Stimulated activated naive B cell treated with anti-CD40 and anti-IgM and Interleukin-4, amounts not matched to agents 10 μg/mL and 1 μg/mL and 100 μg/mL, for 72 hours (primary cell): Measurements from ENCODE around the gene VSX2.
"Not testable (repeated sequence)": the region's sequence is repeated elsewhere in the genome, so short reads cannot be mapped to it uniquely, and the experiment has no call there.

ENCODE experiments used
- ATAC-seq, 2 donors: fragments of 150-1000 bp; cut with Tn5 transposase; replicated peaks; 2 replicates each; pipeline ENCODE4 v1.10.0; 2021; ENCODE audit warnings: moderate library complexity in 1 of 2
- DNase-seq: peaks from one replicate; pipeline ENCODE4 v3.0.0; 2021
- H3K27ac Mint-ChIP-seq: one replicate; pipeline ENCODE4 v1.8.0; 2022; ENCODE audit warnings: mild to moderate bottlenecking, mixed read lengths
- H3K27me3 Mint-ChIP-seq, 2 donors: one replicate each; pipeline ENCODE4 v1.8.0; 2022; ENCODE audit warnings: mixed read lengths in 2 of 2
- H3K36me3 Mint-ChIP-seq, 2 donors: one replicate each; pipeline ENCODE4 v1.8.0; 2022; ENCODE audit warnings: mixed read lengths in 2 of 2, mild to moderate bottlenecking in 1 of 2
- H3K4me1 Mint-ChIP-seq, 2 donors: one replicate each; pipeline ENCODE4 v1.8.0; 2022; ENCODE audit warnings: mixed read lengths in 2 of 2, mild to moderate bottlenecking in 1 of 2
- H3K4me3 Mint-ChIP-seq, 2 donors: one replicate each; pipeline ENCODE4 v1.8.0; 2022; ENCODE audit warnings: mild to moderate bottlenecking in 2 of 2, mixed read lengths in 2 of 2, moderate library complexity in 1 of 2
- H3K9me3 Mint-ChIP-seq, 2 donors: one replicate each; pipeline ENCODE4 v1.8.0; 2022; ENCODE audit warnings: mixed read lengths in 2 of 2, mild to moderate bottlenecking in 1 of 2

VSX2 gene

DNA sequence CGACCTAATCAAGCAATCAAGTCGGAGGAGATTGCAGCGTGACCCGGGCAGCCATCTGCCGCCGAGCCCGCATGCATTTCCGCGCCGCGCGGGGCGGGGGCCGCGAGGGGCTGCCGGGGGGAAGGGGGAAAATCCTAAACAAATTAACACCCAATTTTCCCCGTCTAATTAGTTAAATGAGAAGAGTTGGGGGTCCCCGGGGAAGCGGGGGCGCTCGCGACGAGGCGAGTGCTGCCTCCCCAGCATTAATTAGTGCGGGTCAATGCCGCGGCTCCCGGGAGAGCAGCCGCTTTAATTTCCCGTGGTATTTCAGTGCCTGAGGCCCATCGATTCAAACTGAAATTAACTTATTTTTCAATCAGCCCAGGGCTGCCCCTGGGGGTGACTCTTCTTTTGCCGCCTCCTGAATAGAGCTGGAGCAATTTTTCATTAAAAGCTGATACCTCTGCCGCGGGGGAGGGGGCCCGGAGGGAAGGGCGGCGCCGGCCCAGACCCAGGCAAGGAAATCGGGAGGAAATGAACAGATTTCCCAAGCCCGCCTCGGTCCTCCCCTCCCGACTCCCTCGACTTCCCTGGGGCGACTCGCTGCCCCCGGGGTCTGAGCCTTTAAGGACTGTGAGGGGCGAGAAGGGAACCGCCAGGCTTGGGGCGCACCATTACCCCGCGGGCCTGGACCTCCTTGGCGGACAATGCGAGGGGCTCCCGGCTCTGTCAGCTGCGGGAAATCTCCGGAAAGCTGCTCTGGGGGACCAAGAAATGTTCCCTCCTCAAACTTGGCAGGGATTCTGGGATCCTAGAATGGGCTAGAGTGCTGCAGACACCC lies 18.9 kb downstream of the VSX2 start:
- no peaks in the 10 kb centered on the region for H3K9me3 Mint-ChIP-seq
- ATAC-seq (peak in 1 of 2 donors; percentile 5), DNase-seq (no peak)
- H3K27ac Mint-ChIP-seq = peak overlapping the region; percentile 42
- peaks cover 18 to 23% of the 10 kb centered on the region in 2 donors for H3K27me3 Mint-ChIP-seq
- peaks cover 3 to 8% of the 10 kb centered on the region in 2 donors for H3K4me1 Mint-ChIP-seq
- peak overlapping the region; percentile 78 to 85 for H3K4me3 Mint-ChIP-seq
- no peaks in the 10 kb centered on the region for H3K36me3 Mint-ChIP-seq

DNA sequence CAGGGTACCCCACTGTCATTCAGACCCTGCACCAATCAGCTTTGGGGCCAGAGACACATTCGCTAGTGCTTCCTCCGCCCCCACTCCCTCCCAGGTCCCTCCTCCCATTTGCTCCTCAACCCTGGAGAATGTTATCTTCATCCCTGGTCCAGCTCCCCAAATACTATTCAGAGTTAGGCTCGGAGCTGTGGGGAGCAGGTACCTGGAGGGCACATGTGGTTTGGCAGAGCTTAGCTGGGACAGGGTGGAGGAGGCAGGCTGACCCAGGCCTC lies 19.5 kb downstream of the VSX2 start:
- H3K4me3 Mint-ChIP-seq = peak overlapping the region in 1 of 2 donors; percentile 21
- ATAC-seq (no peak), DNase-seq (no peak)
- peaks cover 3 to 8% of the 10 kb centered on the region in 2 donors for H3K4me1 Mint-ChIP-seq
- H3K27me3 Mint-ChIP-seq = peaks cover 22 to 23% of the 10 kb centered on the region in 2 donors
- no peak overlapping the region for H3K27ac Mint-ChIP-seq
- H3K9me3 Mint-ChIP-seq = no peaks in the 10 kb centered on the region
- H3K36me3 Mint-ChIP-seq = no peaks in the 10 kb centered on the region

DNA sequence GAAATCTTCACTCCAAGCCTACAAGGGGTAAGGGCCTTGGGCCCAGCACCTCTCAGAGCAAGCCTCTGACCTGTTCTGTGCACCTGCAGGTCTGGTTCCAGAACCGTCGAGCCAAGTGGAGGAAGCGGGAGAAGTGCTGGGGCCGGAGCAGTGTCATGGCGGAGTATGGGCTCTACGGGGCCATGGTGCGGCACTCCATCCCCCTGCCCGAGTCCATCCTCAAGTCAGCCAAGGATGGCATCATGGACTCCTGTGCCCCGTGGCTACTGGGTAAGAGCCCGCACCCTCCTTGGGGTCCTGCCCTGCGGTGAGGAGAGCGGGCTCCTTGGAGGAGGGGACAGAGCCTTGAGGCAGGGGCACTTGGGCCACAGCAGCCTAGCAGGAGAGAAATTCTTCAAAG lies 20.3 kb downstream of the VSX2 start:
- Mint-ChIP-seq H3K27me3 (peaks cover 18% of the 10 kb centered on the region in 2 donors), H3K9me3 (no peaks in the 10 kb centered on the region), H3K4me3 (no peak overlapping the region), H3K27ac (no peak overlapping the region), H3K4me1 (peaks cover 3 to 8% of the 10 kb centered on the region in 2 donors), H3K36me3 (no peaks in the 10 kb centered on the region)
- DNase-seq (no peak), ATAC-seq (no peak)

DNA sequence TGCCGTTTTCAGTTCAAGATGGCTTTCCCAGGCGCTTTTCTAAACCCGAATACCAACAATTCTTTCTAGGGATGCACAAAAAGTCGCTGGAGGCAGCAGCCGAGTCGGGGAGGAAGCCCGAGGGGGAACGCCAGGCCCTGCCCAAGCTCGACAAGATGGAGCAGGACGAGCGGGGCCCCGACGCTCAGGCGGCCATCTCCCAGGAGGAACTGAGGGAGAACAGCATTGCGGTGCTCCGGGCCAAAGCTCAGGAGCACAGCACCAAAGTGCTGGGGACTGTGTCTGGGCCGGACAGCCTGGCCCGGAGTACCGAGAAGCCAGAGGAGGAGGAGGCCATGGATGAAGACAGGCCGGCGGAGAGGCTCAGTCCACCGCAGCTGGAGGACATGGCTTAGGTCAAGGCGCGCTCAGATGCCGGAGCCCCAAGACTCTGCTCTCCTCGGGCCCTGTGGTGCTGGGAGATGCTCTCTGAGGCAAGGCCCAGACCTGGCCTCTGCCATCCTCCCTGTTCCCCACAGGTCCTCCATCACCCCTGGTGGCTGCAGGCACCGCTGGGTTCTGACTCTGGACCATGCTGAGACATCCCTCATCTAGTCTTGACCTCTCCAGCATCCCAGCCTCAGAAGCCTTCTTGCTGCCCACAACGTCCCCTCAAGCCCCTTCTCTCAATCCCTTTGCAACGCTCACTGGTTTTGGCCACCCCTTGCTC lies 21.4 kb downstream of the VSX2 start:
- Mint-ChIP-seq H3K9me3 (no peaks in the 10 kb centered on the region), H3K27me3 (peaks cover 18 to 21% of the 10 kb centered on the region in 2 donors), H3K27ac (no peak overlapping the region), H3K36me3 (no peaks in the 10 kb centered on the region), H3K4me1 (peaks cover 3 to 8% of the 10 kb centered on the region in 2 donors), H3K4me3 (no peak overlapping the region)
- no peak for ATAC-seq
- DNase-seq = no peak

DNA sequence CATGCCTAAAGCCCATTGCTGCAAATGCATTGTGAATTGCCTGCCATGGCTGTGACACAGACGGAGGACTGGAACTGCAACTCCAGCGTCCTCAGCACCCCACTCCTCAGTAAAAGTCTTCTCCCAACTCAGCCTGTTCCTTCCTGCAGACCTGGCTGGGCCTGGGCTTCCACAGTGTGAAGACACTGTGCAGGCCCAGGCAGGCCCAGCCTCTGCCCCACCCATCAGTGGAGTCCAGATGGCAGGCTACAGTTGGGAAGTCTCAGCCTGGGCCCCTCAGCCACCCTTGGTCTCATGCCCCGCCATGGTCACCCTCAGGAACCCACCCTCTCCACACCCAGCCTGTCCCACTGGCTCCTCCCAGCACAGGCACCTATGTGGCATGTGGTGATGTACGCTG lies 22.0 kb downstream of the VSX2 start:
- Mint-ChIP-seq H3K9me3 (no peaks in the 10 kb centered on the region), H3K27ac (no peak overlapping the region), H3K4me1 (peaks cover 3 to 8% of the 10 kb centered on the region in 2 donors), H3K27me3 (peaks cover 18 to 25% of the 10 kb centered on the region in 2 donors), H3K36me3 (no peaks in the 10 kb centered on the region), H3K4me3 (no peak overlapping the region)
- DNase-seq (no peak), ATAC-seq (no peak)

DNA sequence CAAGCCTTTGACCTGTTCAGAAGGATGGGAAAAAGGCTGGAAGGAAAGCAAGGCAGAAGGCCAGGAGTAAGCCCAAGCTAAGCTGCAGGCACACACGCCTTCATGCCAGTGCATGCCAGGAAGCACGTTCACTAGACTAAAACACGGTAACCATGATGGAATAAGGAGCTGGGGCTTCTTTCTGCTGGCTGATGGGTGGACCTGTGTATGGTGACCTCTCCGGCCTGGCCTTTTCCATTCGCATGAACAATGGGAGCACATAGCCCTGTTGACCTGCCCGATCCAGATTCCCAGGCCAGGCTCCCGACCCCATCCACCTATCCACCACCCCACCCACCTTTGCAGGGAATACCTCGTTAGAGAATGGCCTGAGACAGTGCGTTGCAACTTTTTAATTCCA lies 22.8 kb downstream of the VSX2 start:
- H3K36me3 Mint-ChIP-seq = no peaks in the 10 kb centered on the region
- H3K4me3 Mint-ChIP-seq = no peak overlapping the region
- no peaks in the 10 kb centered on the region for H3K9me3 Mint-ChIP-seq

DNA sequence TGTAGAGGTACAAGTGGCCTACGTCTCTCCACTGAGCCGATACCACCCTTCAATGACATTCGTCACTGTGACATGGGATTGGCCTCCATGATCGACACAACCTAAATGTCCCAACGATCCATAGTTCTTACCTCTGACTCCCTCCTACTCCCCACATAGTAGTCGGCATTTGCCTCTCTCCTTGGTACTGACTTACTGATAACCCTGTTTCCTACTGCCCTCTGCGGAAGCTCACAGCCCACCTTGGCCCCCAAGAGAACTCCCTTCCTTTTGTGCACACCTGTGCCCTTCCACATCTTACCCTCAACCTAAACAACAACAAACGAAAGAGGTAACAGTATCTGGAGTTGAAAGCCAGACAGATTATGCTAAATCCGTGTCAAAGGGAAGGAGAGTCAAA lies 23.9 kb downstream of the VSX2 start:
- no peak for ATAC-seq
- Mint-ChIP-seq H3K4me3 (no peak overlapping the region), H3K4me1 (no peaks in the 10 kb centered on the region), H3K27me3 (peaks cover 18 to 22% of the 10 kb centered on the region in 2 donors), H3K36me3 (no peaks in the 10 kb centered on the region), H3K27ac (no peak overlapping the region), H3K9me3 (no peaks in the 10 kb centered on the region)
- no peak for DNase-seq

More for the DNA sequence above, 22.8 kb downstream of the VSX2 start:
- H3K27me3 Mint-ChIP-seq = peaks cover 18 to 22% of the 10 kb centered on the region in 2 donors
- peaks cover under 1 to 3% of the 10 kb centered on the region in 2 donors for H3K4me1 Mint-ChIP-seq
- ATAC-seq (no peak), DNase-seq (no peak)
- no peak overlapping the region for H3K27ac Mint-ChIP-seq

DNA sequence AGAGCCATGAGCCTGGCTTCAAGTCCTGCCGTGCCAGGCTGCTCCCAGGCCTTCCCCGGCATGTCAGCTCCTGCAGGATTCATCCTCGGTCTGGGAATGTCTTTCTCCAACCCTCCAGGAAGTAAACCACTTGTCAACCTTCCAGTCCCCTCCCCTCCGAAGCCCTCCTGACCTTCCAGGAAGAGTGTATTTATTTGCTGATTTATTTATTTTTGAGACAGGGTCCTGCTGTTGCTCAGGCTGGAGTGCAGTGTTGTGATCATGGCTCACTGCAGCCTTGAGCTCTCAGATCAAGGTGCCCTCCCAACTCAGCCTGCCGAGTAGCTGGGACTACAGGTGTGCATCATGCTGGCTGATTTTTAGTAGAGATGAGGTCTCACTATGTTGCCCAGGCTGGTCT lies 24.7 kb downstream of the VSX2 start:
- Mint-ChIP-seq H3K27ac (no peak overlapping the region), H3K9me3 (no peaks in the 10 kb centered on the region), H3K4me1 (no peaks in the 10 kb centered on the region), H3K36me3 (no peaks in the 10 kb centered on the region), H3K27me3 (peaks cover 12 to 25% of the 10 kb centered on the region in 2 donors), H3K4me3 (no peak overlapping the region)
- no peak for DNase-seq
- no peak for ATAC-seq

DNA sequence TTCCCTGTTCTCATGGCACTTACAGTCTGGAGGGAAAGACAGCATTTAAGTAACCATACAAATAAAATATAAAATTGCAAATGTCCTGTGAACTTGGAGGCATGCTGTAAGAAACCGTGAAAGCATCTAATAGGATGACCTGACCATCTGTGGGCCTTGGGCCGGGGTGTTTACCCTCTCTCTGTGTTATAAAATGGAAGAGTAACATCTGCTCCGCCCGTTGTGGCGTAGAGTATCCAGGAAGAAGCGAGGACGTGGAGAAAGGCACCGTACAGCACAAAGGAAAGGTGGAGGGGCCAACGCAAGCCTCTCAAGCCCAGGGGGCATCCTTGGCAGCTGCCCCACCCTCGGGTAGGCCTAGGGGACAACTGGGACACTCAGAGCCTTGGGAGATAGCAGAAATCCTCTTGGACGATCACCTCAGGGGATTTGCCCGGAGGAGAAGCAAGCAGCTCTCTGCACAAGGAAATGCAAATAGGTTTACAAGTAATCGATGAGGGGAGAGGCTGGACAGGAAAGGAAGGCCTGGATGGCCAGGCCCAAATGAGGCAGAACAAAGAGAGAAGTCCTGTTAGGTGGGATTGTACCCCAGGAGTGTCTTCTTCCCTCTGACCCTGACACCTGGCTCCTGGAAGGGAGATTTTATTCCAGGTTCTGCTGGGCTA lies 26.2 kb downstream of the VSX2 start:
- H3K36me3 Mint-ChIP-seq = no peaks in the 10 kb centered on the region
- H3K9me3 Mint-ChIP-seq = no peaks in the 10 kb centered on the region
- H3K4me1 Mint-ChIP-seq = no peaks in the 10 kb centered on the region
- no peak overlapping the region for H3K4me3 Mint-ChIP-seq
- H3K27ac Mint-ChIP-seq = no peak overlapping the region
- no peak for ATAC-seq
- peaks cover 11 to 21% of the 10 kb centered on the region in 2 donors for H3K27me3 Mint-ChIP-seq
- DNase-seq = no peak

DNA sequence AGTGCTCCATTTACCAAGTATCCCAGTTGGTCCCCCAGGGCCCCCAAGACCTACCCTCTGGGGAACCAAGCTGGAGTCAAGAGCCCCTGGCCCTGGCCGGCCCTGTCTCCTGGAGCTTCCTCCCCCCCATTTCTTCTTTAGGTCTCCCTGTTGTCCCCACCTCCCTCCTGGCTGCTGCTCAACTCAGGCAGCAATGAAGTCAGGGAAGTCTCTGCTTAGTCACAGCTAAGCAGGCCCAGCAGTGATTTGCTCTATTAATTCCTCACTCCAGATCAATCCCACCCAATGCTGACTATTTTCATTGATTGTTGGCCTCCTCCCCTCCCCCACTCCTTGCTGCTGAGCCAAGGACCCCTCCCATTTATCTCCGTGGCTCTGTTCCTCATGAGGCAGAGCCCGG lies 28.3 kb downstream of the VSX2 start:
- Mint-ChIP-seq H3K4me3 (no peak overlapping the region), H3K36me3 (no peaks in the 10 kb centered on the region), H3K27me3 (peaks cover 12 to 27% of the 10 kb centered on the region in 2 donors), H3K27ac (no peak overlapping the region), H3K9me3 (no peaks in the 10 kb centered on the region), H3K4me1 (no peaks in the 10 kb centered on the region)
- no peak for ATAC-seq
- no peak for DNase-seq

DNA sequence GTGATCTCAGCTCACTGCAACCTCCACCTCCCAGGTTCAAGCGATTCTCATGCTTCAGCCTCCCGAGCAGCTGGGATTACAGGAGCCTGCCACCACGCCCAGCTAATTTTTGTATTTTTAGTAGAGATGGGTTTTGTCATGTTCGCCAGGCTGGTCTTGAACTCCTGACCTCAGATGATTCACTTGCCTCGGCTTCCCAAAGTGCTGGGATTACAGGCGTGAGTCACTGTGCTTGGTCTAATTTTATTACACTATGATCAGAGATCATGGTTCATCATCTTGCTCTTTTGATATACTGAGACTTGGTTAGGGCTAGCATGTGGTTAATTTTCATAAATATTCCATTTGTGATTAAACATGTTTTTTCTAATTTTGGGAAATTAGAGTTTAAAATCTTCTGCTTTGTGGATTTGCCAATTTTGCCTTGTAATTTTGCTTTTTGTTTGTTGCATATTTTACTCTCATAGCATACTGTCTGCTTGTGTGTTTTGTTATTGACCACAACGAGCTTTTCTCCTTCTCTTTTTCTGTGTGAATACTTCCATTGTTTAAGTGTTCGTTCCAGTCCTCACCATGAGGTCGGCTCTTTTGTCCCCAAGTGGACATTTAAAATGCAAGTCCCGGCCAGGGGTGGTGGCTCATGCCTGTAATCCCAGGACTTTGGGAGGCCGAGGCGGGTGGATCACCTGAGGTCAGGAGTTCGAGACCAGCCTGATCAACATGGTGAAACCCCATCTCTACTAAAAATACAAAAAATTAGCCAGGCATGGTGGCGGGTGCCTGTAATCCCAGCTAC lies 31.3 kb downstream of the VSX2 start:
- not testable (repeated sequence) for H3K36me3 Mint-ChIP-seq, H3K4me1 Mint-ChIP-seq, H3K27ac Mint-ChIP-seq, H3K4me3 Mint-ChIP-seq, ATAC-seq, H3K9me3 Mint-ChIP-seq, DNase-seq
- peaks cover 7 to 19% of the 10 kb centered on the region in 2 donors for H3K27me3 Mint-ChIP-seq

DNA sequence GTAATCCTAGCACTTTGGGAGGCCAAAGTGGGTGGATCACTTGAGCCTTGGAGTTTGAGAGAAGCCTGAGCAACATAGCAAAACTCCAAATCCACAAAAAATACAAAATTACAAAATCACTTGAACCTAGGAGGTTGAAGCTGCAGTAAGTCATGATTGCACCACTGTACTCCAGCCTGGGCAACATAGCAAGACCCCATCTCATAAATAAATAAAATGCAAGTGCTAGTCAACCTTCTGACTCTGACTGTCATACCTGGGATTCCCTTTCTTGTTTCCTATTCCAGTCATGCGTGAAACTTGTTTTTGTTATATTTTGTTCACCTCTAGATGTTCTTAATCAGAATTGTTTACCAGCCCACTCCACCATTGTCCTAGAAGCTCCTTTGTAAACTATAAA lies 32.1 kb downstream of the VSX2 start:
- H3K27ac Mint-ChIP-seq = no peak overlapping the region
- DNase-seq (no peak), ATAC-seq (no peak)
- peaks cover 0 to 4% of the 10 kb centered on the region in 2 donors for H3K4me1 Mint-ChIP-seq
- H3K4me3 Mint-ChIP-seq = no peak overlapping the region
- H3K27me3 Mint-ChIP-seq = peaks cover 7 to 14% of the 10 kb centered on the region in 2 donors
- no peaks in the 10 kb centered on the region for H3K36me3 Mint-ChIP-seq
- H3K9me3 Mint-ChIP-seq = no peaks in the 10 kb centered on the region

DNA sequence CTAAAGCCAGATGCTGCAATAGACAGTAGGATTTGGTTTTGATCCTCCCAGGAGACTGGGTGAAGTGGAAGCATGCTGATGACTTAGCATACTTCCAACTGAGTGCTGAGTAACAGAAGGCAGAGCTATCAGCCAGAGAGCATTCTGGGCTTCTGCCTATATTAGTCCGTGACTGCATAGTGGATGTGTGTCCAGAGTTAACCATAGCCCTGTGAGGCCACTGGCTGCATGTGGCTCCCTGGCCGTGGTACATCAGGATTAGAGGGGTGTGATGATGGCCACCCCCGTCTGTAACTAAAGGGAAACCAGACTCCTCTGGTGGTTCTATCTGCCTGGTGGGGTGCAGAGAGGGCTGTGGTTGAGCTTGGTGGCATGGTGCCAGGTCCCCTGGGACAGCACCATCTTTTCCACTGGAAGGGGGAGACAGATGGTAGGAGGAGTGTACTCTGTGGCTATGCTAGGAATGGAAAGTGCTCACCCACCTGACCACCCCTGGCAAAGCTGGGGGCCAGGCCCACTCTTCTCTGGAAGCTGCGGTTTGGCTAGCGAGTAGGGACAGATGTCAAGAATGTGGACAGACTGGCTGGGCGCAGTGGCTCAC lies 36.1 kb downstream of the VSX2 start:
- Mint-ChIP-seq H3K27ac (no peak overlapping the region), H3K36me3 (peaks cover 5 to 8% of the 10 kb centered on the region in 2 donors), H3K4me3 (no peak overlapping the region), H3K27me3 (peaks cover 6 to 7% of the 10 kb centered on the region in 2 donors), H3K4me1 (peaks cover 0 to 4% of the 10 kb centered on the region in 2 donors), H3K9me3 (peaks cover 3 to 8% of the 10 kb centered on the region in 2 donors)
- peak; percentile 34 to 45 for ATAC-seq
- no peak for DNase-seq

DNA sequence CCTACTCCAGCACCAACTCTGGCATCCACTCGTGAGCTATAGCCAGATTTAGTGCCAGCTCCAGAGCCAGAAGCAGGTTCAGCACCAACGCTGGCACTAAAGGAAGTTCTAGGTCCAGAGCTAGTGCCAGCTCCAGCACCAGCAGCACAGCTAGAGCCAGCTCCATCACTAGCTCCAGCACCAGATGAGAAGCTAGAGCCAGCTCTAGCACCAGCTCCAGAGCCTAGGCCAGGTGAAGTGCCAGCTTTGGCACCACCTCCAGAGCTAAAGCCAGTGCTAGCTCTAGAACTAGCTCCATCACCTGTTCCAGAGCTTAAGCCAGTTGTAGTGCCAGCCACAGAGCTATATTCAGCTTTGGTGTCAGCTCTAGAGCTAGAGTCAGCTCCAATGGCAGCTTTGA lies 38.8 kb downstream of the VSX2 start:
- H3K4me3 Mint-ChIP-seq = no peak overlapping the region
- H3K27me3 Mint-ChIP-seq = no peaks in the 10 kb centered on the region
- H3K4me1 Mint-ChIP-seq = peaks cover 0 to 4% of the 10 kb centered on the region in 2 donors
- peaks cover 7 to 14% of the 10 kb centered on the region in 2 donors for H3K9me3 Mint-ChIP-seq
- DNase-seq (no peak), ATAC-seq (no peak)
- H3K36me3 Mint-ChIP-seq = peaks cover 23 to 27% of the 10 kb centered on the region in 2 donors
- no peak overlapping the region for H3K27ac Mint-ChIP-seq
